GM18907 (cell line): ENCODE measurements around the gene TMEM132D.

Source experiments
- ATAC-seq: cut with Tn5 transposase; IDR thresholded peaks from one replicate; pipeline ENCODE4 v1.9.1; 2021; ENCODE audit warnings: mild to moderate bottlenecking, moderate library complexity; ENCODE audit not compliant: unreplicated experiment

TMEM132D gene

DNA sequence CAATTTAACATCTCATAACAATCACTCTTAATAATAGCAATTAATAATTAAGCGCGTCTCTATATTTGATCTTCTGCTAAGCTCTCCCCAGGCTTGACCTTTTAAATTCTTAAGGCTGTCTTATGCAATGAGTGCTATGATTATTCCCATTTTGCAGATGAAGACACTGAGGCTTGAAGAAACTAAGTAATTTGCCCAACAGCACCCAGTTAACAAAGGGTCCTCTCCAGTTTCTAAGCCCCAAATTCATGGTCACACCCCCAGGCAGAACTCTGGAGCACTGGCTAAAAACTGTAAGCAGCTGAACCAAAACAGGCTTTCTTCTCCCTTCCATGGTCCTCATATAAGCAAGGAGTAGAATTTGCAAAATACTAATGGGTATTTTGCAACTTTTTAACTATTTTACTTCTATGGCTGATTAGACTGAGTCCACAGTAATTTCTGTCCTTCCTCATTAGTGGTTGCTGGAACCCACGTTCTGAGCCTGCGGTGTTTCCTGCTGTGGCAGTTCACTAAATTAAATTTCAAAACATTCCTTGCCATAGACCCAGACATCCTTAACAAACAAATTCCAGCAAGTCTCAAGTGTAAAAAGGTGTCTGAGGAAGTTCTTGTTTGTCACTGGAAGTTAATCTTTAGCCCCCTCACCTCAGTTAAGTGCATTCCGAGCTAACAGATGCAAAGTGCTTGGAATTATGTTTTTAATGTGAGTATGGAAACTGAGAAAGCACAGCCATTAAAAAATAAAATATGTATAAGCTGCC is 76.5 kb downstream of the TMEM132D start:
- no peak for ATAC-seq

DNA sequence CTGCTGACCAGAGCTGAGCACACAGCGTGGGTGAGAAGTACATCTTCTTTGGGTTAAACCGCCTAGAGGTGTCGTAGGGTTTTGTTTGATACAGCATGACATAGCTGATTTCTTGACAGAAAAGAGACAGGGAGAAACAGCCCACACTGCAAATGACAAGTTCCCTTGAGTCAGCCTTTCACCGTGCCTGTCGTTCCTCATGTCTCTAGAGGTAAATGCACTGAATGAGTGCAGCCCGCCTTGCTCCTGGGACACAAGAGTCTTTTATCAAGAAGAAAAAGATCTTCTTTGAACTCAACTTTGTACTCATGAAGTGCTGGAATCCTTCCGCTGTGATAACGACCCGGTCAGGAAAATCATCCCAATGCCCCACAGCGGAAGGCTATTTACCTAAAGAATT is 77.6 kb downstream of the TMEM132D start:
- no peak for ATAC-seq

DNA sequence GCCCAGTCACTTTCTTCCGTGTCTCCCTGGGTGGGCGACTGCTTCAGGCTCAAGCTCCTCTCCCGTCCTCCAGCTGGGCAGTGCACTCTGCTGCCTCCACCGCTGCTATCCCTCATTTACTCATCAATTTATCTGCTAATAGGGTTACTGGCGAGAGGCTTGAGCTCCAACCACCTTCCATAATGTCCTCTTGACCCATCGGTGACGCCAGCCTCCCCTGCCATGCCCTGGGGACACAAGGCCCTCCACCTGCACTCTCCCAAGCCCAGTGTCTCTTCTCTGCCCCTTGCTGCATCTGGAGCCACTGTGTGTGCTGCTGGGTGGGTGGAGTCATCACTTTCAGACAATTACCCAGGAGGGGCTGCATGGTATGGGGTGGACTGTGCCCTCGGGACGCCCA is 78.5 kb downstream of the TMEM132D start:
- ATAC-seq = no peak

DNA sequence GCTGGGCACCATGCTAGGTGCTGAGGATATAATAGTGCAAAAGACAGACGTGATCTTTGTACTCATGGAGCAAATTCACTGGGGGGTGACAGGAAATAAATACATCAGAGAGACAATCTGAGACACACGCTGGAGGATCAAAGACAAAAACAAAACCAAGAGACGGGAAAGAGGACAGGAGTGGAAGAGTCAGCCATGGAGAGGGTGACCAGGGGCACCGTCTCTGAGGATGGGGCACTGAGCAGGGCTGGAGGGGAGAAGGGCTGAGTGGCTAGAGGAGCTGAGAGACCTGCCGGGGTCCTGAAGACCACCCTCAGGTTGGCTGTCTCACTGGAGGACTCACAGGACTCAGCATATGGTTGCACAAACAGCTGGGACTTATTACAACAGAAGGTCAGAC is 81.9 kb downstream of the TMEM132D start:
- ATAC-seq = no peak

DNA sequence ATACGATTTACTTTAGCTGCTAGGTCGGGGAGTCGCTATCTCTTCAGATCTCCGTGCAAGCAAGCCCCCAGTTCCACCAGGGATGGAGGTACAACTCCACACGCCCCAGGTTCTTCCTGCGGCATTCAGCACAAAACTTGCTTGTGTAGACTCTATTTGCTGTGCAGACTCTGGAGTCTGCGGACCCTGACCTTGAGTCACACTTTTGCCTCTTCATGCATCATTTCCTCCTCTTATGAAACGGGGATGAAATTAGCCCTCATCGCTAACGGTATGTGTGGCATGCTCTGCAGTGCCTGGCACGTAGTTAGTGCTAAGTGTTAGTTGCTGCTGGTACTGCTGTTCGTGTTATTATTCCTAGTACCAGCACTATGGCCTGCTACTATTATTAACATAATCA is 84.4 kb downstream of the TMEM132D start:
- no peak for ATAC-seq

DNA sequence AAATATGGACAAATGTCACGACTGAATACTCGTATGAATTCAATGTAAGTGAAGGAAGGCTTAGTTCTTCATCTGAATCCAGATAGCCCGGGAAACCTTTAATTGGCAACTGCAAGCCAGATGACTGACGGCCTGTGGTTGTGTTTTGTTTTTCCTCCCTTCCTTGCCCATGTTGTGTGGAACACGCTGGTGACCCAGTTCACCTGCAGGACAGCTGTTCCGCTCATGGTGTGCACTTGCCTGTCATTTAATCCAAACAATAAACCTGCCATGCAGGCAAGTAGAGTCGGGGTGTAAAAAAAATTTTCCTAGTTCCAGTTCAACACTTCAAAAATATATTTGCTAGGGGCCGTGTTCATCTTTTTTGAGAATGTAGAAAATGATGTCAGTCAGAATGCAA is 88.0 kb downstream of the TMEM132D start:
- ATAC-seq = no peak

DNA sequence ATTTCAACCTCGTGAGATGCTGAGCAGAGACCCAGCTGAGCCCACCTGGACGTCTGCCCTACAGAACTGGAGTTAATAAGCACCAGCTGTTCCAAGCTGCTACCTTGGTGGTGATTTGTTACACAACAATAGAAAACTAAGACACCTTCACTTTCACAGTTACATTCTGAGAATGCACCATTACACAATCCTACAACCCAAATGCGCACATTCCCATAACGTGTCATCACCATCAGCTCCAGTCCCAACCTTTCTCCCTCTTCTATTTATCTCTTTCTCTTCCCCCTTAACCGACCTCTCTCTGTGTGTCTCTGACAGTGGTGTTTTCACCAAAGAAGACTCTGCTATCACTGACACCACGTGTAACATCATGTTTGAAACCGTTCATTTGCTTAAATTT is 91.9 kb downstream of the TMEM132D start:
- ATAC-seq = no peak

DNA sequence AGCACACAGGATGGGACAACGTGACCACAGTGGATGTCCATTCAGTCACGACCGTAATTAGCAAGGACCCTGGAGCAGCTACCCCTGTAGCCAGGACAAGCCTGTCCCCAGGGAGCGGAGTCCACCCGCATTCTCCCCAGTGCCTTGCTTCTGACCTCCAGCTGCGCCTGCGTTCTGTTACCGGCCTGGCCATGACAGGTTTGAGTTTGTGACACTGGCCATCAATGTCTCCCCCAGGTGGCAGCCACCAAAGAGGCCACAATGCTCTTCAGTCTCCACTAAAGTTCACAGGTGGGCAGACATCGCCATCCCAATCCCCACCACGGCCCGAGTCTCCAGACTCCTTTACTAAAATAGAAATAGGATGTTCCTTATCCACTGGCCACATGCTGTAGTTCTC is 96.7 kb downstream of the TMEM132D start:
- ATAC-seq = no peak

DNA sequence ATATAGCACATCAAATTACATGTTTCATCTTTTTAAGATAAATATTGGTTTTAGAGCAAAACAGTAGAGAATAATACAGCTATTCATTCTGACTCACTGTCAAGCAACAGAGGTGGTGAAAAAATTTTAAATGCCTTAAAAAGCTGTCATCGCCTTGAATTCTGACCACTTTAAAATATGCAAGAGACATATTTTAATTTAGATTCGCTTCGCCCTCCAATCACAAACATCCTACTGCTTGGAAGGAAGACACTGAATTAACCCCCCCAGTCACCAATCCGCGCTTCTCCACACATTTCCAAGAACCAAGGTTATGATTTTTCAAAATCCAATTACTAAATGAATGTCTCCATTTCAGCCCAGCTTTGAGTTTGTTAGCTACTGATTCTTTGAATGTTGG is 112.4 kb downstream of the TMEM132D start:
- no peak for ATAC-seq

DNA sequence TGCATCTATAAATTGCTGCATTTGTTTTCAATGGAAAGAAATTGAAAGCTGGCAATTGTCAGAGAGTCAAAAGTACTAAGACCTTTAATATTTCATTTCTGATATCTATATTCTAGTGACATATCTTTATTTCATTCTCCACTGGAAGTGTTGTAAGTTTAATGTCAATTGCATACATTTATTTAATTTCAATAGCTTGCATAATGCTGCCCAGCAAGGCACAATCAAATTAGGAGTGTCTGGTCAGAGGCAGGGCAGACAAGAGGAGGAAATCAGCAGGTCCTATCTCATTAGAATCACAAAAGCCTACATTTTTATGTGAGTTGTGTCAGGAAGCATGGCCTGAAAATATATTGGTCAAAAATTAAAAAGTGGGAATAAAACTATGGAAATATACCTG is 112.9 kb downstream of the TMEM132D start:
- ATAC-seq = no peak

DNA sequence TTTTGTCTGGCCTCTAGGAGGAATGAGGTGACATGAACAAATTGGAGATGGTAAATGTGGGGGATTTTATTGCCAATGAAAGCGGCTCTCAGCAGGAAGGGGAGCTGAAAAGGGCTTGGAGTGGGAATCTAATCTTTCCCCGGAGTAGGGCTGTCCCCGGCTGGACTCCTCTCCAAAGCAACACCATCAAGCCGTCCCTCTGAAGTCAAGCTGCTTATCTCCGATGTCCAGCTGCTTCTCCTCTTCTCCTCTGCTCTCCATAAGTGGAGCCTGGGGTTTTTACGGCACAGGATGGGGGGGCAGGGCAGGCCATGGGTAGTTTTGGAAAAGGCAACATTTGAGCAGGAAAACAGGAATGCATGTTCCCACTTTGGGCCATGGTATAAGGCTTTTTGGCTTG is 113.5 kb downstream of the TMEM132D start:
- ATAC-seq = no peak

DNA sequence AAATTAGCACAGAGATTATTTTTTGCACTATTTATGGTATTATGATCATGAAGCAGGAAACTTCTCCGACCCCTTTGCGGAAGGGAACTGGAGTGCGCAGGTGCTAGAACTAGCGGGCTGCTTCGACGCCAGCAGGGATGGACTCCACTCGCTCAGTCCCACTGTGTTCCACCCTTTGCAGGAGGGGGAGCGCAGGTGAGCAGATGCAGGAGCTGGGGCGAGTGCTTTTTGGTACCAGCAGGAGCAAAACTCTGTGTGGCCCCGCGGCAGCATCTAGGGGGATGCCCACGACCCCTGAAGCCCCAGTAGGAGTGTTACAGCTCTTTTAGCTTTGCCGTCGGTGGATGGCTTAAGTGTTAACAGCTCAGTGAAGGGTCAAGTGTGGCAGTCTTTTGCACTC is 113.9 kb downstream of the TMEM132D start:
- ATAC-seq = no peak

DNA sequence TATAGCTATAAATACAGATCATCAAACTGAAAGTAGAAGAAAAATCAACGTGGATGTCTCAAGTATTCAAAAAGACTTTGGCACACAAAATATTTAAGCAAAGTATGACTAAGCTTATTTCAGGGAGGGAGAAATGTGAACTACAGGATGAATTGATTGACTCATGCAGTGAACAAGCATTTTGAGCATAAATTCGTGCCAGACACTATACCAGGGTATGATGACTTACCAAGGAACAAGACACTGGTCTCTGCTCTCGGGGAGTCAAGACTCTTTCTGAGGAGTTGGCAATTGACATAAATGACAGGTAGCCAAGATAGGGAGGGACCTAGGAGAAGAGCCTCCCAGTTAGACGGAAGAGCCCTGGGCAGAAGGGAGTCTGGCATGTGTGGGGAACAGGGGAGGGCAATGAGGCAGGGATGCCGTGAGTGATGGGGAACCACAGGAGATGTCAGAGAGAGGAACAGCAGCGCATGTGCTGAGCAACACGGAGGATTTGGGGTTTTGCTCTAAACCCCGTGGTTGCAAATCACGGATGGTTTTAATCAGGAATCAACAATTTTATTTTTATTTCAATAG is 115.2 kb downstream of the TMEM132D start:
- no peak for ATAC-seq

DNA sequence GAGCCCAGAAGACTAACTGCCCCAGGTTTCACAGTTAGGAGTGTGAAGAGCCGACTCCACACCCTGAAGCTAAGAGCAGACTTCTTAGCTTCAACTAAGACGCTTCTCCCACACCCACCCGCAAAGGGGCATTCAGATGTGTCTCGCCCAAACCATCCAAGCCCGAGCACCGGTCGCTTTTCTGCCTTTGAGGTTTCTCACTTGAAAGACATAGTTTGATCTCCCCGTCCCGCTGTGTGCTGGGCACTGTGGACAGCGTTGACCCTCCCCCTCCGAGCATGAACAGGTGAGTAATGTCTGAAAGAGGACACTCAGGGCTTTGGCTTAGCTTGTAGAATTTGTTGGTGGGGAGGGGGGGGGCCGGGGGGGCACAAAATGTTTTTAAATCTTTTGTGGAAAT is 123.8 kb downstream of the TMEM132D start:
- ATAC-seq = no peak

DNA sequence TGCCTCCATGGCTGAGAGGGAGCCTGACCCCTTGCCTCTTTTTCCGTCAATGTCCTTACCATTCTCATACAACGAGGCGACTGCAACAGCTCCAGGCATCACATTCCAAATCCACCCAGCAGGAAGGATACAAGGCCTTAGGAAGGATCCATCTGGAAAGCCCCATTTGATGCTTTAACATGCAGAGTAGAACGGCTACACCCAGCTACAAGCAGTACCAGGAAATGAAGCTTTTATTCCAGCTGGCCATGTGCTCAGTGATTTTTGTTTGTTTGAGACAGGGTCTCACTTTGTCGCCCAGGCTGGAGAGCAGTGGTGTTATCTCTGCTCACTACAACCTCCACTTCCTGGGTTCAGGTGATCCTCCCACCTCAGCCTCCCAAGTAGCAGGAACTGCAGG is 124.8 kb downstream of the TMEM132D start:
- ATAC-seq = no peak

DNA sequence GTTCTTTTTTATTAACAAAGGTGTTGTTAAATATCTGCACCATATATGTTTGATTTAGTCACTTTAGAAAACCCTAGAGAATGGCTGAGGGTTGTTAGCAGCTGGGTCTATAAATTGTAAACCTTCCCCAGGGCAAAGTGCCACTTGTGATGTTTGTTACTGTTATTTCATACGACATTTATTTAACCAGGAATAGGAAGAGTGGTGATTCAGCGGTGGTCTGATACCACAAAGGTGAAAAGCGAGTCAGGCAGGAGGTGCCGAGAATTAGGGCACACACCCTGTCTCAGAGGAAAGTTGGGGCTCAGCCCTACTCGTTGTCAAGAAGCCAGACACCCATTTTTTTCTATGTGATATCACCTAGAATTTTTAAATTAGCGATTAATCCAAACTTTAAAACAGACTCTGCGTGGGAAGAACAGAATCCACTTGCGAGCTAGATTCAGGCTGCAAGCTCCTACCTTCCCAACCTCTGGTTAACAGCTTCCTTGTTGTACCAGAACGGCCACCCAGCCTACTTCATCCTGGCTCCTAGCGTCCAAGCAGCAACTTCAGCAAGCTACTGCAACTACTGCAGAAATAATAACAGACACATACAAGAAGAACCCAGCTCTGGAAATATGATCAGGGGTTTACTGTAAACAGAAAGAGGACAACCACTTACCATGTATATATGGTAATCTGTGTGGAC is 126.7 kb downstream of the TMEM132D start:
- no peak for ATAC-seq

DNA sequence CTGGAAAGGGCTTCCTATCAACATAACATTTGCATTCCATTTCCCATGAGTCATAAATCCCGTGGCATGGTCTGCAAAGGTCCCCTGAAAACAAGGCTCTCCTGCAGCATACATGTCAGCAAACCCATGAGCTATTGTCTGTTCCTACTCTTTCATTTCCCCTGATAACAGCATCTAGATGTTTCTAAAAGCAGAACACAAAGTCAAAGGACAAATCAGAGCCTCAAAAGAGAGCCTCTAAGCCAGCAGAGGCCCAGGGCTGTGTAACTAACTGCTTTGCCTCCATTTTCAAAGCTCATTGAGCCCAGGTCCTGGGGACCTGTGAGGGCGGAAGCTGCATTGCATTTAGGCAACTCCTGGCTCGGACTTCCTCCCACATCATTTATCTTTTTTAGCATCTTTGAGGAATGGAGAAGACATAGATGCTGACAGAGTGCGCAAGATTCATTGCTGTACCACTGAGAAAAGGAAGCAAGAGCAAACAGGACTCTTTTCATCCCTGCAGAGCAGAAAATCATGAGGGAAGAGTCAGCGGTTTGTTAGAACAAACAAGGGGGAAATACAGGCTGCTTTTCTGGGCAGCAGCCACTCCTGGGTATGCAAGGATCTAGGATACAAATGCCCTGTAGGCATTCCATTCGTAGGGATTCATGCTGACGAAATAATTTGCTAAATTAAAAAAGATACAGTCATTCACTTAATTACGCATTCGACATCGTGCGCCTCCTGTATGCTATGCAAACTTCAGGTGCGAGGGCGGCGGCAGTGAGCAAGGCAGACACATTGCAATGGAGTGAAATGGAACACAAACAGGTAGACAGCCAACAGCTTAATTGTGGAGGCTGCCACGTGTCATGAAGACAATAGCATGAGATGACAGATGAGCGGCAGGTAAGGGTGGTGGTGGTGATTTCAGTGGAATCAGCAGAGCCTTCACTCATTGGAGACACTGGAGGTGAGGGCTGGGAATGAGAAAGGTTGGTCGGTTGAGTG is 131.0 kb downstream of the TMEM132D start:
- no peak for ATAC-seq

DNA sequence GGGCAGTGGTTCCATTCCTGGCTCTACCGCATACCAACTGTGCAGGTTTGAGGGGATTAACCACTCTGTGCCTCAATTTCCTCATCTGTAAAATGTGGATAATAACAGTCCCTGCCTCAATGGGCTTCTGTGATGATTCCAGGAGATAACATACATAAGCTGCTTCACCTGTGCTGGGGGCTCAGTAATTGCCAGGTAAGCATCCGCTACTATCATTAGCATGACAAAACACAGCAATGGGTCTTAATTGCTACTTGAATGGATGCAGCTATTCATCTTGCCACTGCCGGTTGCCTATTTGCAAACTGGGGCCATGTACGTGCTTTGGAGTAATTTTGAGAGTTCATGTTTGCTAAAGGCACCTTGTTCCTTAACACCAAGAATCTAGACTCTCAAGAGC is 132.6 kb downstream of the TMEM132D start:
- ATAC-seq = no peak

DNA sequence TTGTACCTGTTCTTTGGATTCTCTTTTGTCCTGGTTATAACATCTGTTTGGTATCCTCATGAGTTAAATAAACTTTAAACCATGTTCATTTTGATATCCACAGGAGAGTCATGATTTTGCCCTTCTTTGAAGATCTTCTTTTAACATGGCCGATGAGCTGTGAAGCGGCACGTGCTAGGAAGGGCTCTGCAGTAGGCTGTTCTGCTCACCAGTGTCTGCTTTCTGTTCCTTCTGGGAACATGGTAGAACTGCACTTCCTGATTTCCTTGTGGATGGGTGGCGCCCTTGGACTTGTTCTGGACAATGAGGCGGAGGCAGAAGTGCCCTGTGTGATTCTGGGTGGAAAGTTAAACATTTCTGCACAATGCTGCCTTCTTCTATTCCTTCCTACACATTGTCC is 138.1 kb downstream of the TMEM132D start:
- no peak for ATAC-seq

DNA sequence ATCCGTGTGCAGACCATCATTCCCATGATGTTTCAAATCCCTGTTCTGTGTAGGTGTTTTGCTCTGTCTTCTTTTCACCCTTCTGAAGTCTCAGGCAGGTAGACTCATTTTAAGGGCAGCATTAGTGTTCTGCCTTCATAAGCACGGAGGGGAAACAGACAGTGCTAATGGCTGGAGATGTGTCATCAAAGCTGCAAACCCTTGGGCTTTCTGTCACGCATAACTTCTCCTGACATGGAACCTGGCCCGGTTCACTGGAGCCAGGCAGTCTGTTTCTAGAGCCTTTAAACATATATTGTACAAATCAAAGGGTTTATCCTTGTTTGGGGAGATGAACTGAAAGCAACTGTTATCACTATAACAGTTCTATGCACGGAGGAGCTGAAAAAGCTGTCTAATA is 141.4 kb downstream of the TMEM132D start:
- no peak for ATAC-seq

DNA sequence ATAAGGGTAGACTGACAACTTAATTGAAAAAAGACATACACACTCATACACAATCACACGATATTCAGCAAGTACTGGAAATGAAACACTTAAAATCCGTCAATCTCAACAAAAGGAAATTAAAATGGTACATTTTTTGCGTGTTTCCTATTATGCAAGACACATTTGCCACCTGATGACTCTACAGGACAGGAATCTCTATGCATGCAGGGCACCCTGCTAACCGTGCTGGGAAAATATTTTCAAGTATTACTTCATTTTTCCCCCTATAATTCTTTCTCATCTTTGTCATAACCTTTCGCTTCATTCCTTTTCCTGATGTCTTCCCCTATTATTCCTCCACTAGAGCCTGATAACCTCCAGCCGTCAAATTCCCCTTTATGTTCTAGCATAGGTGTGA is 150.2 kb downstream of the TMEM132D start:
- no peak for ATAC-seq
